SK-N-SH (cell line): Measurements from ENCODE around the gene CACNA1A. TPM values are rescaled to one million over a fixed set of nuclear protein-coding genes. Genes with fewer than 3 reads are reported as not detected.

Experiments used
- CTCF ChIA-PET: fragments of 300-600, 350-600 bp; formaldehyde crosslinking; extraction: SDS; loops from one replicate; lab custom pipeline; 2021; lab: Yijun Ruan, JAX
- POLR2A ChIA-PET: fragments of 350-600 bp; sonication (Branson Sonifier 250); formaldehyde crosslinking; extraction: SDS; loops from one replicate; lab custom pipeline; 2020; ENCODE audit warnings: antibody characterized with exemption, inconsistent platforms; lab: Yijun Ruan, JAX
- DNase-seq: peaks from one replicate; pipeline ENCODE4 v3.0.0; 2012
- H2AFZ ChIP-seq: fragments of 200-600 bp; sonication (generic); 2 replicates; pipeline ENCODE4 v1.8.1; 2016; ENCODE audit warnings: antibody characterized with exemption, mild to moderate bottlenecking, low read depth
- H3F3A ChIP-seq: fragments of 200-600 bp; sonication (generic); replicated peaks from 2 replicates; pipeline ENCODE3; 2016; ENCODE audit warnings: antibody characterized with exemption, mild to moderate bottlenecking; ENCODE audit not compliant: insufficient read depth
- H3K27ac ChIP-seq, 2 experiments: fragments of 200-500 bp in 1 of 2; fragments of 200-600 bp in 1 of 2; sonication (Bioruptor generic) in 1 of 2; sonication (generic), shearing (Covaris generic) in 1 of 2; 2 replicates each; pipeline versions ENCODE4 v1.5.1 to v1.6.1; 2014 to 2016; ENCODE audit warnings: low read depth in 2 of 2, inconsistent platforms in 1 of 2, low read length in 1 of 2, mild to moderate bottlenecking in 1 of 2, mixed read lengths in 1 of 2
- H3K27me3 ChIP-seq: fragments of 200-600 bp; sonication (generic), shearing (Covaris generic); 2 replicates; pipeline ENCODE4 v1.6.1; 2016; ENCODE audit warnings: mixed run types; ENCODE audit not compliant: insufficient read depth
- H3K36me3 ChIP-seq, 2 experiments: fragments of 200-500 bp in 1 of 2; fragments of 200-600 bp in 1 of 2; sonication (Bioruptor generic) in 1 of 2; sonication (generic) in 1 of 2; replicated peaks in 1 of 2; 2 replicates each; pipeline versions ENCODE3 to v1.5.1; 2014 to 2016; ENCODE audit warnings: low read length in 1 of 2, mild to moderate bottlenecking in 1 of 2; ENCODE audit not compliant: insufficient read depth in 2 of 2, control insufficient read depth in 1 of 2
- H3K4me1 ChIP-seq, 2 experiments: fragments of 200-500 bp in 1 of 2; fragments of 200-600 bp in 1 of 2; sonication (Bioruptor generic) in 1 of 2; sonication (generic), shearing (Covaris generic) in 1 of 2; 2 replicates each; pipeline versions ENCODE4 v1.5.1 to v1.6.1; 2014 to 2016; ENCODE audit warnings: low read depth in 1 of 2, low read length in 1 of 2, mixed run types in 1 of 2; ENCODE audit not compliant: insufficient read depth in 2 of 2, control insufficient read depth in 1 of 2
- H3K4me2 ChIP-seq: fragments of 200-600 bp; sonication (generic), shearing (Covaris generic); 2 replicates; pipeline ENCODE4 v1.6.1; 2017; ENCODE audit warnings: mixed run types
- H3K4me3 ChIP-seq, 2 experiments: fragments of 200-500 bp in 1 of 2; fragments of 200-600 bp in 1 of 2; sonication (Bioruptor generic) in 1 of 2; sonication (generic), shearing (Covaris generic) in 1 of 2; 2 replicates each; pipeline versions ENCODE4 v1.5.1 to v1.8.1; 2014 to 2016; ENCODE audit warnings: low read depth in 2 of 2, inconsistent platforms in 1 of 2, low read length in 1 of 2, mild to moderate bottlenecking in 1 of 2, mixed read lengths in 1 of 2, moderate library complexity in 1 of 2
- H3K79me2 ChIP-seq: fragments of 200-600 bp; sonication (generic); 2 replicates; pipeline ENCODE4 v1.8.1; 2017; ENCODE audit warnings: mild to moderate bottlenecking; ENCODE audit not compliant: insufficient read depth
- H3K9ac ChIP-seq: fragments of 200-600 bp; sonication (generic); 2 replicates; pipeline ENCODE4 v1.6.1; 2017; ENCODE audit warnings: mixed run types
- H3K9me2 ChIP-seq: fragments of 200-600 bp; sonication (generic); 2 replicates; pipeline ENCODE4 v1.6.1; 2017; ENCODE audit warnings: mixed run types
- H3K9me3 ChIP-seq: fragments of 200-600 bp; sonication (generic); 2 replicates; pipeline ENCODE4 v1.6.1; 2017; ENCODE audit warnings: mixed run types, mild to moderate bottlenecking, moderate library complexity
- H4K20me1 ChIP-seq: fragments of 200-600 bp; sonication (generic); 2 replicates; pipeline ENCODE4 v1.6.1; 2017; ENCODE audit warnings: mild to moderate bottlenecking, mixed run types; ENCODE audit not compliant: insufficient read depth
- CTCF ChIP-seq: fragments of 200-600 bp; sonication (generic); IDR thresholded peaks from 2 replicates; pipeline ENCODE4 v1.6.1; 2017; ENCODE audit warnings: antibody characterized with exemption, mild to moderate bottlenecking, moderate library complexity
- EP300 ChIP-seq, 2 experiments: IDR thresholded peaks; 2 replicates each; pipeline versions ENCODE4 v1.4.0 to v1.6.1; 2012; ENCODE audit warnings: borderline replicate concordance in 1 of 2, low read depth in 1 of 2, low read length in 1 of 2
- EZH2phosphoT487 ChIP-seq: fragments of 200-600 bp; sonication (generic); IDR thresholded peaks from 2 replicates; pipeline ENCODE4 v1.6.1; 2017; ENCODE audit warnings: low read depth, mixed run types, mild to moderate bottlenecking, antibody characterized with exemption, moderate library complexity, borderline replicate concordance
- FOXJ3 ChIP-seq: sonication (generic); formaldehyde crosslinking; IDR thresholded peaks from 2 replicates; pipeline ENCODE4 v1.5.1; 2020; ENCODE audit warnings: mild to moderate bottlenecking, missing genetic modification reagents
- MAX ChIP-seq: IDR thresholded peaks from 2 replicates; pipeline ENCODE4 v1.4.0; 2012; ENCODE audit warnings: low read depth
- MEF2A ChIP-seq: IDR thresholded peaks from 2 replicates; pipeline ENCODE4 v1.4.0; 2012; ENCODE audit warnings: low read depth, borderline replicate concordance
- MXI1 ChIP-seq: IDR thresholded peaks from 2 replicates; pipeline ENCODE4 v1.6.1; 2012; ENCODE audit warnings: mild to moderate bottlenecking, low read depth, low read length, improper control_type of control experiment
- PBX3 ChIP-seq: IDR thresholded peaks from 2 replicates; pipeline ENCODE4; 2012
- RCOR1 ChIP-seq: fragments of 150-350 bp; IDR thresholded peaks from 2 replicates; pipeline ENCODE4 v1.6.1; 2017; ENCODE audit warnings: antibody characterized with exemption, low read length
- RXRA ChIP-seq: IDR thresholded peaks from 2 replicates; pipeline ENCODE4 v1.4.0; 2012; ENCODE audit warnings: low read depth, mild to moderate bottlenecking, borderline replicate concordance
- SMC3 ChIP-seq: IDR thresholded peaks from 2 replicates; pipeline ENCODE4 v1.6.1; 2012; ENCODE audit warnings: low read depth, low read length, improper control_type of control experiment
- TCF12 ChIP-seq: IDR thresholded peaks from 2 replicates; pipeline ENCODE4 v1.4.0; 2012
- TEAD4 ChIP-seq: IDR thresholded peaks from 2 replicates; pipeline ENCODE4 v1.4.0; 2012; ENCODE audit warnings: mild to moderate bottlenecking, borderline replicate concordance; ENCODE audit not compliant: insufficient read depth
- USF1 ChIP-seq: IDR thresholded peaks from 2 replicates; pipeline ENCODE4 v1.4.0; 2012; ENCODE audit warnings: low read depth, borderline replicate concordance
- USF2 ChIP-seq: fragments of 150-350 bp; IDR thresholded peaks from 2 replicates; pipeline ENCODE4 v1.6.1; 2017; ENCODE audit warnings: antibody characterized with exemption, low read length, low read depth, borderline replicate concordance
- YY1 ChIP-seq: IDR thresholded peaks from 2 replicates; pipeline ENCODE4 v1.4.0; 2012; ENCODE audit warnings: low read depth, mild to moderate bottlenecking
- WGBS: methylation state at CpG from one replicate; pipeline ENCODE4 v1.1.6; 2017; ENCODE audit warnings: low lambda C conversion rate; 5-methylcytosine and 5-hydroxymethylcytosine counted together
- polyA plus RNA-seq, 3 experiments: library from polyadenylated mRNA; depleted of rRNA; stranded (reverse); fragments of >200 nt; gene quantifications; 2 replicates each; pipeline ENCODE4 v1.2.3, GENCODE V29; 2012
- TF ChIP-seq, protein P1 (sequence below): fragments of 150-350 bp; IDR thresholded peaks from 2 replicates; pipeline ENCODE4 v1.6.1; 2016; ENCODE audit warnings: mild to moderate bottlenecking, low read depth, low read length

The CACNA1A gene
- polyA plus RNA-seq, 1 of the 3 experiments (the other 2 are of a cell fraction) = 1.3 TPM

DNA sequence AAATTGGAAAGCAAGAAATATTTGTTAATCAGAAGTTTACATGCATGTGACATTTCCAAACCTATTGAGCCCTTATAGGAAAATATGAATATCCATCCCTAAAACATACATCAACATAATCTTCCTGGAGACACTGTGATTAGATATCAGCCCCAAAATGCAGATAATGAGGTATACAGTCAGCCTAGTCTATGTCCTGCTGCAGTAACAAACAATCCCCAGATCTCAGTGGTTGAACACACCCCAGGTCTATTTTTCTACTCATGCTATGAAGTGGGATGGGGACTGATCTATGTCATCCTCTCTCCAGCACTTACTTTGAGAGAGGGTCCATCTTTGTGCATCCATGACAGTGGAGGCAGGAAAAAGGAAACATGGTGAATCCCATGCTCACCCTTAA is 31.2 kb downstream of the CACNA1A start:
- H4K20me1 ChIP-seq = no peaks in the 10 kb centered on the region
- no peaks in the 10 kb centered on the region for H3K36me3 ChIP-seq
- peaks cover 18% of the 10 kb centered on the region; the same call in 1 of the 2 replicates for H3K27me3 ChIP-seq
- ChIA-PET POLR2A (no interaction called here), CTCF (no interaction called here)
- no peak overlapping the region for H3K27ac ChIP-seq
- H3K9ac ChIP-seq = no peak overlapping the region
- H3K79me2 ChIP-seq = no peaks in the 10 kb centered on the region
- H3K9me3 ChIP-seq = no peaks in the 10 kb centered on the region
- DNase-seq = no peak
- no peaks in the 10 kb centered on the region for H3K9me2 ChIP-seq
- no peaks in the 10 kb centered on the region for H3K4me1 ChIP-seq
- no peaks in the 10 kb centered on the region for H3F3A ChIP-seq
- no peak overlapping the region for H3K4me2 ChIP-seq
- H3K4me3 ChIP-seq = no peak overlapping the region
- no peak for TF ChIP-seq SMC3
- TF ChIP-seq CTCF = no peak
- TF ChIP-seq TCF12 = no peak
- TF ChIP-seq USF2 = no peak
- TF ChIP-seq EP300 (IDR thresholded peaks at IDR 0.05; ENCODE audit: borderline replicate concordance in 1 of 2, low read depth in 1 of 2, low read length in 1 of 2) = no peak
- no peak for TF ChIP-seq YY1
- no peak for TF ChIP-seq PBX3
- TF ChIP-seq MEF2A = no peak
- no peak for TF ChIP-seq EZH2phosphoT487
- no peak for TF ChIP-seq RCOR1
- no peak for TF ChIP-seq FOXJ3 (CRISPR knock-in tag)
- no peak for TF ChIP-seq MAX
- TF ChIP-seq, protein P1, sequence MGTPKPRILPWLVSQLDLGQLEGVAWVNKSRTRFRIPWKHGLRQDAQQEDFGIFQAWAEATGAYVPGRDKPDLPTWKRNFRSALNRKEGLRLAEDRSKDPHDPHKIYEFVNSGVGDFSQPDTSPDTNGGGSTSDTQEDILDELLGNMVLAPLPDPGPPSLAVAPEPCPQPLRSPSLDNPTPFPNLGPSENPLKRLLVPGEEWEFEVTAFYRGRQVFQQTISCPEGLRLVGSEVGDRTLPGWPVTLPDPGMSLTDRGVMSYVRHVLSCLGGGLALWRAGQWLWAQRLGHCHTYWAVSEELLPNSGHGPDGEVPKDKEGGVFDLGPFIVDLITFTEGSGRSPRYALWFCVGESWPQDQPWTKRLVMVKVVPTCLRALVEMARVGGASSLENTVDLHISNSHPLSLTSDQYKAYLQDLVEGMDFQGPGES = no peak
- no peak overlapping the region for H2AFZ ChIP-seq

DNA sequence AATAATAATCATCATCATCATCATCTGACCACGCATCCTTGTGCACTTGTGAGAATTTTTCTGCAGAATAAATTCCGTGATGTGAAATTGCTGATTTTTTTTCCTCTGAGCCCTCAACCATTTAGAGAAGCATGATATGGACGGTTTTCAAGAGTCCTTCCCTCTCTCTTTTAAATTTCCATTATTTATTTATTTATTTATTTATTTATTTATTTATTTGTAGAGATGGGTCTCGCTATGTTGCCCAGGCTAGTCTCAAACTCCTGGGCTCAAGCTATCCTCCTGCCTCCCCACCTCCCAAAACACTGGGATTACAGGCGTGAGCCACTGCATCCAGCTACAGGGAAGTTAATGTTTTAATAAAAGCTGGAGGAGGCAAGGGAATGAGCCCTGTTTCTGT is 39.6 kb downstream of the CACNA1A start:
- no peaks in the 10 kb centered on the region for H3K79me2 ChIP-seq
- DNase-seq = no peak
- 2% methylated on average over 5 of the region's 5 CpGs for WGBS
- ChIA-PET POLR2A (no interaction called here), CTCF (no interaction called here)
- H4K20me1 ChIP-seq = no peaks in the 10 kb centered on the region
- no peak overlapping the region for H3K4me2 ChIP-seq
- no peak overlapping the region for H2AFZ ChIP-seq
- peaks cover 28% of the 10 kb centered on the region; the same call in 1 of the 2 replicates for H3K27me3 ChIP-seq
- no peaks in the 10 kb centered on the region for H3F3A ChIP-seq
- H3K9me3 ChIP-seq = no peaks in the 10 kb centered on the region
- no peaks in the 10 kb centered on the region for H3K9me2 ChIP-seq
- H3K36me3 ChIP-seq = no peaks in the 10 kb centered on the region
- H3K4me1 ChIP-seq = no peaks in the 10 kb centered on the region
- no peak overlapping the region for H3K9ac ChIP-seq
- no peak overlapping the region for H3K4me3 ChIP-seq
- H3K27ac ChIP-seq = no peak overlapping the region
- no peak for TF ChIP-seq EP300 (IDR thresholded peaks at IDR 0.05; ENCODE audit: borderline replicate concordance in 1 of 2, low read depth in 1 of 2, low read length in 1 of 2)
- no peak for TF ChIP-seq YY1
- no peak for TF ChIP-seq PBX3
- TF ChIP-seq USF2 = no peak
- no peak for TF ChIP-seq TEAD4
- TF ChIP-seq FOXJ3 (CRISPR knock-in tag) = no peak
- TF ChIP-seq MEF2A = no peak
- TF ChIP-seq RCOR1 = no peak
- no peak for TF ChIP-seq EZH2phosphoT487
- no peak for TF ChIP-seq RXRA
- TF ChIP-seq MAX = no peak
- no peak for TF ChIP-seq USF1
- TF ChIP-seq MXI1 = no peak
